Measurements from ENCODE around the gene HBEGF. TPM values are rescaled to one million over a fixed set of nuclear protein-coding genes. Genes with fewer than 3 reads are reported as not detected.

The HBEGF gene
- total and polyA plus RNA-seq, 10 donors = 1.2 to 16.2 (median 6.9) TPM

DNA sequence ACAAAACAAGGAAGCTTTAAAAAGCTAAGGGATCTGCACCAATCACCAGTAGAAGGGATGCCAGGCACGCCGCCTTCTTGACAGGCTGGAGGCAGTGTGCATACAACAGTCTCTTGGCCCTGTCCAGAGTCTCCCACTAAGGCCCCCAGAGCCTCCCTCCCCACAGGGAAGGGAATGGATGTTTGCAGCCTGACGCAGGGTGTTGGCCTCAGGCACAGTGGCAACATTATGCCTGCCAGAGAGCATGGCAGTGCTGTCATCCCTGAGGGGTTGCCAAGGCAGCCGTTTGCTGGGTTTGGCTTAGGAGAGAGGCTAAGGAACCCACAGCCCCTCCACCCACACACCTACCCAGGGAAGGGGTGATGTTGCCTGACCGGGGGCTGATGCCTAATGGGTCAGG lies 4.8 kb downstream of the HBEGF start:
- H3K36me3 ChIP-seq = no peaks in the 10 kb centered on the region
- no peak overlapping the region for H3K4me3 ChIP-seq
- TF ChIP-seq POLR2A (IDR thresholded peaks at IDR 0.05) (no peak), POLR2AphosphoS5 (IDR thresholded peaks at IDR 0.05) (no peak)
- TF ChIP-seq, protein P1, sequence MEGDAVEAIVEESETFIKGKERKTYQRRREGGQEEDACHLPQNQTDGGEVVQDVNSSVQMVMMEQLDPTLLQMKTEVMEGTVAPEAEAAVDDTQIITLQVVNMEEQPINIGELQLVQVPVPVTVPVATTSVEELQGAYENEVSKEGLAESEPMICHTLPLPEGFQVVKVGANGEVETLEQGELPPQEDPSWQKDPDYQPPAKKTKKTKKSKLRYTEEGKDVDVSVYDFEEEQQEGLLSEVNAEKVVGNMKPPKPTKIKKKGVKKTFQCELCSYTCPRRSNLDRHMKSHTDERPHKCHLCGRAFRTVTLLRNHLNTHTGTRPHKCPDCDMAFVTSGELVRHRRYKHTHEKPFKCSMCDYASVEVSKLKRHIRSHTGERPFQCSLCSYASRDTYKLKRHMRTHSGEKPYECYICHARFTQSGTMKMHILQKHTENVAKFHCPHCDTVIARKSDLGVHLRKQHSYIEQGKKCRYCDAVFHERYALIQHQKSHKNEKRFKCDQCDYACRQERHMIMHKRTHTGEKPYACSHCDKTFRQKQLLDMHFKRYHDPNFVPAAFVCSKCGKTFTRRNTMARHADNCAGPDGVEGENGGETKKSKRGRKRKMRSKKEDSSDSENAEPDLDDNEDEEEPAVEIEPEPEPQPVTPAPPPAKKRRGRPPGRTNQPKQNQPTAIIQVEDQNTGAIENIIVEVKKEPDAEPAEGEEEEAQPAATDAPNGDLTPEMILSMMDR (IDR thresholded peaks at IDR 0.05 in 8 of 11, conservative IDR thresholded peaks at IDR 0.05 in 3 of 11) = no peak
- no peaks in the 10 kb centered on the region for H3K9me3 ChIP-seq
- peaks cover 0 to 10% (median 0%) of the 10 kb centered on the region in 7 donors for H3K27me3 ChIP-seq (replicated peaks in 1 of 7)
- H3K4me1 ChIP-seq = peaks cover 19 to 81% (median 56%) of the 10 kb centered on the region in 6 donors
- WGBS, 5 donors = 59 to 82% (median 77%) methylated on average over 3 to 5 of the region's 5 CpGs
- peak overlapping the region; percentile 27 to 83 (median 70) for H3K27ac ChIP-seq
- DNase-seq = peak; percentile 76
- intact Hi-C loops (cut with DNase I; ENCODE audit: low total_unique reads) = no loop called here

DNA sequence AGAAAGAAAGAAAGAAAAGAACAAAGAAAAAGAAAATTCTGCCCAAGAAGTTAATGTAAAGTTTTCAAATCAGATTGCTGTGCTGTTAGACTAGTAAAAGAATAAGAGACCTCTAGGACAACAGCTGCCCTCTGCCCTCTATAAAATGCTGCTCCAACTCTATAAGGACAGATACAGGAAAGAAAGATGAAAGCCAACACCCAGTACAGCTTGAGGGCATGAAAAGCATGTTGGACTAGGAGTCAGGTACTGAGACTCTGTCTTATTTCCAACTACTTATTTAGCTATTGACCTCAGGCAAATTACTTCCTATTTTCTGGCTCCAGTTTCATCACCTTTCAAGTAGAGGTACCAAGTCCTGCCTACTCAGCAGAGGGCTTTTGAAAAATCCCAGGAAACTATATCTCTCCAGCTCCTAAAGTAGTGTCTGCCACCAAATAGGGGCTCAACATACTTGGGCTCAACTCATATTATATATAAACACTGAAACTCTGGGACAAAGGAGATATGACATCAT lies 5.7 kb downstream of the HBEGF start:
- peaks cover 0 to under 1% (median 0%) of the 10 kb centered on the region in 7 donors for H3K27me3 ChIP-seq (replicated peaks in 1 of 7)
- H3K27ac ChIP-seq = peak overlapping the region in 3 of 8 donors; percentile 3 to 83 (median 81)
- H3K36me3 ChIP-seq = peaks cover 0 to 1% (median 0%) of the 10 kb centered on the region in 6 donors
- no peak for DNase-seq
- no peaks in the 10 kb centered on the region for H3K9me3 ChIP-seq
- peaks cover 19 to 77% (median 51%) of the 10 kb centered on the region in 6 donors for H3K4me1 ChIP-seq
- TF ChIP-seq POLR2AphosphoS5 (IDR thresholded peaks at IDR 0.05) (no peak), POLR2A (IDR thresholded peaks at IDR 0.05) (no peak)
- TF ChIP-seq, protein P1 (IDR thresholded peaks at IDR 0.05 in 8 of 11, conservative IDR thresholded peaks at IDR 0.05 in 3 of 11) = no peak
- intact Hi-C loops (cut with DNase I; ENCODE audit: low total_unique reads) = no loop called here
- no peak overlapping the region for H3K4me3 ChIP-seq

- intact Hi-C loops (cut with DNase I; ENCODE audit: low total_unique reads) = no loop called here
- peaks cover 19 to 70% (median 45%) of the 10 kb centered on the region in 6 donors for H3K4me1 ChIP-seq
- peaks cover 0 to 12% (median 0%) of the 10 kb centered on the region in 6 donors for H3K36me3 ChIP-seq
- no peaks in the 10 kb centered on the region for H3K9me3 ChIP-seq
- DNase-seq = peak; percentile 11
- H3K27ac ChIP-seq = peak overlapping the region in 1 of 8 donors; percentile 26
- TF ChIP-seq POLR2A (IDR thresholded peaks at IDR 0.05) (no peak), POLR2AphosphoS5 (IDR thresholded peaks at IDR 0.05) (no peak)
- TF ChIP-seq, protein P1 (IDR thresholded peaks at IDR 0.05 in 8 of 11, conservative IDR thresholded peaks at IDR 0.05 in 3 of 11) = no peak
- 57 to 73% (median 63%) methylated on average over 4 of the region's 4 CpGs for WGBS, 5 donors
- no peak overlapping the region for H3K4me3 ChIP-seq
- H3K27me3 ChIP-seq (replicated peaks in 1 of 7) = no peaks in the 10 kb centered on the region
Measured at GRCh38 chr5:140339636-140340035, 6.8 kb downstream of the HBEGF start.

- 66 to 93% (median 89%) methylated on average over 2 of the region's 2 CpGs for WGBS, 5 donors
- TF ChIP-seq, protein P1 (IDR thresholded peaks at IDR 0.05 in 8 of 11, conservative IDR thresholded peaks at IDR 0.05 in 3 of 11) = no peak
- TF ChIP-seq POLR2A (IDR thresholded peaks at IDR 0.05) = no peak
- TF ChIP-seq POLR2AphosphoS5 (IDR thresholded peaks at IDR 0.05) = no peak
- Histone ChIP-seq H3K4me1 (peaks cover 19 to 62% (median 41%) of the 10 kb centered on the region in 6 donors), H3K27me3 (replicated peaks in 1 of 7) (no peaks in the 10 kb centered on the region), H3K9me3 (no peaks in the 10 kb centered on the region), H3K36me3 (peaks cover 0 to 19% (median 0%) of the 10 kb centered on the region in 6 donors), H3K4me3 (no peak overlapping the region), H3K27ac (no peak overlapping the region)
- intact Hi-C loops (cut with DNase I; ENCODE audit: low total_unique reads) = no loop called here
- DNase-seq = no peak
Measured at GRCh38 chr5:140338908-140339307, 7.5 kb downstream of the HBEGF start.
